Measurements from ENCODE around the gene DND1. TPM values are rescaled to one million over a fixed set of nuclear protein-coding genes. Genes with fewer than 3 reads are reported as not detected.
"Not testable (repeated sequence)": the region's sequence is repeated elsewhere in the genome, so short reads cannot be mapped to it uniquely, and the experiment has no call there.

Gene DND1
- 2.8 and 3.2 TPM in 2 replicates for total RNA-seq

GRCh38 chr5:140673187-140673976, at the start of gene DND1:
TSS of gene DND1 (minus strand) at chr5:140673576. CDS start at chr5:140673542, 34 bp downstream.
- intact Hi-C loops (cut with micrococcal nuclease) = no loop called here

- intact Hi-C loops (cut with micrococcal nuclease) = loop anchor here (5.0 kb wide), 1 partner anchor 479 kb away; no protein-coding TSS in a partner anchor
Observed at GRCh38 chr5:140721395-140721794, 48.0 kb upstream of the DND1 start.

- intact Hi-C loops (cut with micrococcal nuclease) = loop anchor here (1.0 to 5.0 kb wide), 3 partner anchors 9 to 478 kb away; no protein-coding TSS in a partner anchor
Observed at GRCh38 chr5:140720738-140721137, 47.4 kb upstream of the DND1 start.

- intact Hi-C loops (cut with micrococcal nuclease) = no loop called here
Observed at GRCh38 chr5:140718266-140718592, 44.9 kb upstream of the DND1 start.

- intact Hi-C loops (cut with micrococcal nuclease) = not testable (repeated sequence)
Observed at GRCh38 chr5:140716238-140716637, 42.9 kb upstream of the DND1 start.

- intact Hi-C loops (cut with micrococcal nuclease) = loop anchor here (5.0 kb wide), 4 partner anchors 166 to 894 kb away; partner anchors contain the start of genes CYSTM1 and EIF4EBP3
Observed at GRCh38 chr5:140713562-140714094, 40.3 kb upstream of the DND1 start.

- intact Hi-C loops (cut with micrococcal nuclease) = loop anchor here (1.0 to 5.0 kb wide), 13 partner anchors 9 to 896 kb away; partner anchors contain the start of genes ANKHD1, APBB3, CYSTM1 and EIF4EBP3
Observed at GRCh38 chr5:140711794-140712193, 38.4 kb upstream of the DND1 start.

GRCh38 chr5:140710899-140711552, 37.6 kb upstream of the DND1 start:
- intact Hi-C loops (cut with micrococcal nuclease) = loop anchor here (1.0 to 5.0 kb wide), 13 partner anchors 9 to 896 kb away; partner anchors contain the start of genes ANKHD1, APBB3, CYSTM1 and EIF4EBP3

GRCh38 chr5:140708787-140709186, 35.4 kb upstream of the DND1 start:
- intact Hi-C loops (cut with micrococcal nuclease) = not testable (repeated sequence)

- intact Hi-C loops (cut with micrococcal nuclease) = no loop called here
Observed at GRCh38 chr5:140707812-140708211, 34.4 kb upstream of the DND1 start.

- intact Hi-C loops (cut with micrococcal nuclease) = loop anchor here (1.0 to 2.0 kb wide), 9 partner anchors 9 to 397 kb away; partner anchors contain the start of genes ANKHD1, APBB3, HARS1 and HARS2
Observed at GRCh38 chr5:140700177-140701144, 27.1 kb upstream of the DND1 start, which contains the start of gene ZMAT2. TSS of gene ZMAT2 (plus strand) at chr5:140700447. CDS start at chr5:140700461, 14 bp downstream.

- intact Hi-C loops (cut with micrococcal nuclease) = no loop called here
Observed at GRCh38 chr5:140696891-140697492, 23.6 kb upstream of the DND1 start.

- intact Hi-C loops (cut with micrococcal nuclease) = no loop called here
Observed at GRCh38 chr5:140694276-140694675, 20.9 kb upstream of the DND1 start.

- intact Hi-C loops (cut with micrococcal nuclease) = loop anchor here (1.0 kb wide), 5 partner anchors 9 to 52 kb away; partner anchors contain the start of genes IK, NDUFA2, TMCO6 and WDR55
Observed at GRCh38 chr5:140690941-140691924, 17.9 kb upstream of the DND1 start, which contains the start of the genes HARS1 and HARS2. TSS of gene HARS1 (minus strand) at chr5:140691370. CDS start at chr5:140691304, 66 bp downstream. TSS of gene HARS2 (plus strand) at chr5:140691455. CDS start at chr5:140691649, 194 bp downstream.

- intact Hi-C loops (cut with micrococcal nuclease) = no loop called here
Observed at GRCh38 chr5:140690376-140690932, 17.1 kb upstream of the DND1 start.

GRCh38 chr5:140678993-140679392, 5.6 kb upstream of the DND1 start:
- intact Hi-C loops (cut with micrococcal nuclease) = no loop called here

- intact Hi-C loops (cut with micrococcal nuclease) = no loop called here
Observed at GRCh38 chr5:140677947-140678346, 4.6 kb upstream of the DND1 start.

- intact Hi-C loops (cut with micrococcal nuclease) = no loop called here
Observed at GRCh38 chr5:140674629-140675028, 1.3 kb upstream of the DND1 start.
